HS-5 (cell line): Measurements from ENCODE around the gene SETD6.
"Not testable (repeated sequence)": the region's sequence is repeated elsewhere in the genome, so short reads cannot be mapped to it uniquely, and the experiment has no call there.

Experiments used
- DNase-seq: peaks from one replicate; pipeline ENCODE4 v3.0.0-alpha.2; 2012; ENCODE audit warnings: low read depth

SETD6 gene, protein sequence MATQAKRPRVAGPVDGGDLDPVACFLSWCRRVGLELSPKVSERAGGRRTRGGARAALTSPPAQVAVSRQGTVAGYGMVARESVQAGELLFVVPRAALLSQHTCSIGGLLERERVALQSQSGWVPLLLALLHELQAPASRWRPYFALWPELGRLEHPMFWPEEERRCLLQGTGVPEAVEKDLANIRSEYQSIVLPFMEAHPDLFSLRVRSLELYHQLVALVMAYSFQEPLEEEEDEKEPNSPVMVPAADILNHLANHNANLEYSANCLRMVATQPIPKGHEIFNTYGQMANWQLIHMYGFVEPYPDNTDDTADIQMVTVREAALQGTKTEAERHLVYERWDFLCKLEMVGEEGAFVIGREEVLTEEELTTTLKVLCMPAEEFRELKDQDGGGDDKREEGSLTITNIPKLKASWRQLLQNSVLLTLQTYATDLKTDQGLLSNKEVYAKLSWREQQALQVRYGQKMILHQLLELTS

DNA sequence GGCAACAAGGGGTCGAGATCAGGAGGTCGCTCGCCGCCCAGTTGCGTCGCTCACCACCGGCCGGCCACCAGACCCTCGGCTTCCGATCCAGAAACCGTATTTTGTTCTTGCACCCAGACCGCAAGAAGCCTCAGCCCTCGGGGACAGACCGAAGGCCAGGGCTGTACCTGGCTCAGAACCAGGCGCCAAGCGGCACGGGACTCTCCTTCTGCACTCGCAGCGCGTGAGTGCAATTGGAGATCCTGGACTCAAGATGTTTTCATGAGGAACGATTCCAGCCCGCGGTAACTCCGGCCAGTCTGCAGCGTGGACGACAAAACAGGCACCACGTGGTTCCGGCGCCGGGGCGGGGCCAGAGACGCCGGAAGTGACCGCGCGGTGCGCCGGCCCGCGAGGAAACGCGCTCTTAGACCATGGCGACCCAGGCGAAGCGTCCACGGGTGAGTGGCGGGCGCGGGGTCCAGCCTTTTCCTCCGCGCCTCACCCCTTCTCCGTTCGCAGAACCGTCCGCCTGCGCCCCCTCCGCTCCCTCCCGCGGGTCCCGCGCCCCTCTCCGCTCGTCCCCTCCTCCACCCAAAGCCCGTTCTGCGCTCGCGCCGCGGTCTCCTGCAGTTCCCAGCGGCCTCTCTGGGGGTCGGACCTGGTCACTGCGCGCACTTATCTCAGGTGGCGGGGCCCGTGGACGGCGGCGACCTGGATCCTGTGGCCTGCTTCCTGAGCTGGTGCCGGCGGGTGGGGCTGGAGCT lies at the start of gene SETD6:
TSS of gene SETD6 (plus strand) at position 393 of the 746 bp plus-strand sequence. CDS start at position 414, 21 bp downstream.
- DNase-seq = peak; percentile 60

DNA sequence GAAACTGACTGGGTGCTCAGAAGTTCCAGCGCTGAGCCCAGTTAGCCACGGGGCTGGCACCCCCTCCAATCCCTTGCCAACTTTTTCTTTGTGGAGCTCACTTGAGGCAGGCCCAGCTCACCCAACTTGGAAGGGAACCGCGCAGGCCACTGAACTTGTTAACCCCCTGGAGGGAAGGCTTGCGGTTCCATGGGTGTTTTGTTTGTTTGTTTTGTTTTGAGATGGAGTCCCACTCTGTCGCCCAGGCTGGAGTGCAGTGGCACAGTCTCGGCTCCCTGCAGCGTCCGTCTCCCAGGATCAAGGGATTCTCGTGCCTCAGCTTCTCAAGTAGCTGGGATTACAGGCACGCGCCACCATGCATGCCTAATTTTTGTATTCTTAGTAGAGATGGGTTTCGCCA lies 49.5 kb upstream of the SETD6 start:
- DNase-seq = no peak

DNA sequence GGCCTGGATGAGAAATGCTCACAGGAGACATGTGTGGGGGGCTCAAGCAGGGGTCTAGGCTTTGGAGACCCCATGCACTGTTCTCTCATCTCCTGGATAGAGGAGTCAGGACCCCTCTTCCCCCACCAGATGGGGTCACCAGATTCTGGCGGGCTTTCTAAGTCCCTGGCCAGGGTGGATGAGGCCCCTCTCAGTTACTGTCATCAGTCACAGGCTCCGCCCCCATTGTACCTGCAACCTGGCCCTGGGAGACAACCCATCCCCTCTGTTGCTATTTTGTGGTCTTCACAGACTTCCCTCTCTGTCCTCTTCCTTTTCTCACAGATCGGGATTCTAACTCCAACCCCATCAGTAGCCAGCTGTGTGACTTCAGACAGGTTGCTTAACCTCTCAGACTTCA lies 48.9 kb upstream of the SETD6 start:
- no peak for DNase-seq

DNA sequence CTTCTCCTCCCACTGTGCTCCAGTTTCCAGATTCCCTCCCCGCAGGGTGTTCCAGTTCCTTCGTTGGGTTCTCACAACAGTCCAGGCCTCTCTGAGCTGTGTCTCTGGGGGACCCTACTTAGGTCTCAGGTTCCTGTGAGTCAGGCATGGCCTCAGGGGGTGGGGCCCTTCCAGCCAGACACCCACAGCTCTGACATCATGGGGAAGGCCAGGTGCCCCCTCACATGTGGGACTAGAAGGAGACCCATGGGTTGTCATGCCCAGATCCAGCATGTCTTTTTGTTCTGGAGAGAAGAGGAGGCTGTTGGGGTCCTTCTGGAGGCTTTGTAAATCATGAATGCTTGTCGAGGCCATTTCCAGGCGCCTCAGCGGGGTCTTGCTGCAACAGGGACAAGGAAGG lies 47.4 kb upstream of the SETD6 start:
- DNase-seq = no peak

DNA sequence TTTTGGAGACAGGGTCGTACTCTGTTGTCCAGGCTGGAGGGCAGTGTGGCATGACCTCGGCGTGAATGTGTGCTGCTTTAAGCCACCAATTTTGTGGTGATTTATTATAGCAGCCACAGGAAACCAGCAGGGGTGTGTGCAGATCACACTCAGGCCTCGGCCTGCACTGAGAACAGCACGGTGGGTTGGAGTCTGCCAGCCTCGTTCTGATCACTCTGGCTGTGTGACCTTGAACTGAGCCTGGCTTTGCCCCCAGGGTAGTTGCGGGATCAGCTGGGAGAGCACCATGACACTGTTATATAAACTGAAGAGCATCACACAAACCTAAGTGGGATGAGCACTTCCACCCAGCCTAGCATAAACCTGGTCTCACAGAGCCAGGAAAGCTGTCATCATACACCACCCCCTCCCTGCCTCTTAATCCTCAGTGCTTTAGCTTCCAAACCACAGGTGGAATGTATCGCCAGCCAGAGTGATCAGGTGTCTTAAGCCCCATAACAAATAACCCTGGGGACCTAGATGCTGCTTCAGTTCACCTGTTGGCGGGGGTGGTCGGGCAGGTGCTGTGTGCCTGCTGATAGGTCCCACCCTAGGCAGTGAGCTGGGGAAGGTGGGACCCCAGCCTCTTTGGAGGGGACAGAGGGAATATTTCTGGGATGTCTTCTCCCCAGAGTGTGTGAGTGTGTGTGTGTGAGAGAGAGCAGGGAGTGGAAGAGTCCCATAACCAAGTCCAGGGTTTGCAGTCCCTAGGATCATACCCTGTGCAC lies 43.9 kb upstream of the SETD6 start:
- DNase-seq = no peak

DNA sequence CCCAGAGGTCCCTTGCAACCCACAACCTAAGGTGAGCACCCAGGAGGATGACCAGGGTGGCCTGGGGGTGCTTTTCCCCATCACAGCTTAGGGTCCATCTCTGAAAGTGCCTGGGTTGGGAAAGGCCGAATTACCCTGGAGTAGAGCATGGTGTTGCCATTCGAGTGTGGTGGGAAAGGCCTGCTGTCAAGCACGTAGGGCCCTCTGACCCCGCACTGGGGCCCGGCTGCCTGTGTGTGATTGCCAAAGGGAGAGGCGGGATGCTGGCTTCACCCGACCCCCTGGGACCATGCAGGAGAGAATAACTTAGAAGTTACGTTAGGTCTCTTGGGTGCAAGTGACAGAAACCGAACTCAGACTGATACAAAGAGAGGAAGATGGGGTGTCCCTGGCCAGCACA lies 43.1 kb upstream of the SETD6 start:
- no peak for DNase-seq

DNA sequence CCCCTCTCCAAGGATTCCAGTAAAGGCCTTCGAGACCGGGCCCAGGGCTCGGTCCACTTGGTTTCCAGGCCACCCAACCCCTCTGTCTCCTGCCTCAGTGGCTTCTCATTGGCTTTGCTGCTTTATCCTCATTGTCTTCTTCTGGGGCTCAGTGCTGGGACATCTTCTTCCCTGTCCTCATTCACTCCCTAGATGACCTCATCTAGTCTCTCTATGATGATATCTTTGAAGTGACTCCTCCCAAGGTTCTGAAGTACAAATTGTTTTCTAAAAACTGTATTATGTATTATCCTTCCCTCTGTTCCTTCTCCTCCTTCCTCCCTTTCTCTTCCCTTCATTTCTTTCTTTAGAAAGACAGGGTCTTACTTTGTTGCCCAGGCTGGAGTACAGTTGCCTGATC lies 42.5 kb upstream of the SETD6 start:
- no peak for DNase-seq

DNA sequence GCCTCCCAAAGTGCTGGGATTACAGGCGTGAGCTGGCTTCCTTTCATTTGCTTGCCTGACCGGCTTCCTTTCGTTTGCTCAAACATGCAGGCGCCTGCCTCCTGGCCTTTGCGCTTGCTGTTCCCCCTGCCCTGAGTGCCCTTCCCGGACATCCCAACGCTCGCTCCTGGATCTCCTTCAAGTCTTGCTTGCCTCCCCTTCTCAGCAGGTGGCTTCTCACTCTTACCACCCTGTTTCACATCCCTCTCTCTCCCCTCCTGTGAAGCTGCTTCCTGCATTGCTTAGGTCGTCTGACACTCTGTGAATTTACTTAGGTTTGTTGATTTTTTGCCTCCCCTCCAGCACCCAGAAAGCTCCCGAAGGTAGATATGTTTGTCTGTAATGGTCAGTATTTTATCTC lies 41.0 kb upstream of the SETD6 start:
- no peak for DNase-seq

DNA sequence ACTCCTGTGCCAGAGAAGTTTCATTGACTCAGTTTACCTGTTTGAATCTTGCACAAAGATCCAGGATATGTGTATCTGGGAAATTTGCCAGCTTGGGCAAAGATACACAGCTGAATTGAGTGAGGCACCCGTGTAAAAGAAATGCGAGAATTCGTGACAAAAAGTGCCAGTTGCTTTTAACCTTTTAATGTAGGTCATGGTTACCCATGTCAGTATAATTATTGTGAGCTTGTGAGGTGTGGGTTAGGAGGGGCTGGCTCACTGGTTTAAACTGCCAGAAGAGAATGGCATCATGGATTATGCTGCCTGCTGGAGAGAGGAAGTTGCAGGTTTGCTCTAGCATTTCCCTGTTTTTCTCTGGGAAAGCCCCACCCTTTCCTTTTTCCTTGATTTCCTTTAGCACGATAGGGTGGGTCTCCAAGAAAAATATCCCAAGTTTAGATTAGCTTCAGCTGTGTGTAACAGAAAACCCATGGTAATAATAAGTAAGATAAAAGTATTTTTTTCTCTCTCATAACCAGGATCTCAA lies 40.2 kb upstream of the SETD6 start:
- DNase-seq = no peak

DNA sequence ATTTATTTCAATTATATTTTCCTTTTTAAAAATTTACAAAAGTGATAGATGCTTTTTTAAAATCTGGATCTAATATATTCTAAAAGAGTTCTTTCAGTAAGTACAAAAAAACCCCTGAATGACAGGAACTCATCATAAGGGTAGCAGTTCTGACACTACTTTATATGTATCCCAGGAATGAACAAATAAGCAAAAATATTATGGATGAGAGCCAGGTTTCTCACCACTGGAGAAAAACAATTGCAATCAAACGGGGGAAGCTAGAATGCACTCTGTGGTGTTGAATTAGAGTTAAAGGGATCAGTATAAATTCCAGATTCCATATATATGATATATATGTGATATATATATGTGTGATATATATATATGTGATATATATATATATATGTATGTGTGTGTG lies 38.5 kb upstream of the SETD6 start:
- no peak for DNase-seq

DNA sequence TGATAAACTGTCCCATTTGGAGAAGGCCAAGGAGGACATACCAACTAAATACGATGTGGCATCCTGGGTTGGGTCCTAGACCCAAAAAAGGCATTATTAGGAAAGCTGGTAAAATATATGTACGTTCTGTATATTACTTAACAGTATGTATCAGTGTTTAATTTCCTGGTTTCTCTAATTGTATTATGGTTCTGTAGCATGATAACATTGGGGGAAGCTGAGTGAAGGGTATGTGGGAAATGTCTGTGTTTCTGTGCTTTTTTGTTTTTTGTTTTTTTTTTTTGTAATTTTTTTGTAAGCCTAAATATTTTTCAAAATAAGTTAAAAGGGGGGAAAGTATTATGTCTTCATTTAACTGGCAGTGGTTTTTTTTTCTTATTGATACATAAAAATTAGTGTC lies 36.9 kb upstream of the SETD6 start:
- DNase-seq = no peak

DNA sequence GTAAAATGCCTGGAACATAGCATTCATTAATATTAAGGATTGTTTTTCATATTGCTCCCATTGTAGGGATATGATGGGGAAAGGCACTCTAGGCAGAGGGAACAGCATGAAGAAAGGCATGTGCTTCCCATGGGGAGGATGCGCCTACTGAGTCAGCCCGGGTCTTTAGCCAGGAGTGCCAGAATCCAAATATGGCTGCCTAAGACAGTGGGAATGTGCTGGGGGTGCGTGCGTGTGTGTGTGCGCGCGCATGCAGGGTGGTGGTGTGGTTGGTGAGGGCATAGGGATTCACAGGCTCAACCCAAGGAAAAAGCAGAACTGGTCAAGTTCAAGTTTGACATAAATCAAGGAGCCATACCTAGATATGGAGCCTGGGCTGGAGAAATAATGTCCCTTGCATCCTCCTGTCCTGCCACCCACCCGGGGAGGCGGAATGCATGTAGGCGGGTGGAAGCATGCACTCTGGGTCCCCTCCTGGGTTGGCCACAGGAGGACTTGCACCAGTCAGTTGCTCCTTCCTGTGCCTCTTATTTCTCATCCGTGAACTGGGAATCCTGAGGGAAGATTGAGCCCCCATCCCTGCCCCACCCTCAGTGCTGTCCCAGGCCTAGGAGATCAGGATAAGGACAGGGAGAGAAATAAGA lies 34.0 kb upstream of the SETD6 start:
- DNase-seq = no peak

DNA sequence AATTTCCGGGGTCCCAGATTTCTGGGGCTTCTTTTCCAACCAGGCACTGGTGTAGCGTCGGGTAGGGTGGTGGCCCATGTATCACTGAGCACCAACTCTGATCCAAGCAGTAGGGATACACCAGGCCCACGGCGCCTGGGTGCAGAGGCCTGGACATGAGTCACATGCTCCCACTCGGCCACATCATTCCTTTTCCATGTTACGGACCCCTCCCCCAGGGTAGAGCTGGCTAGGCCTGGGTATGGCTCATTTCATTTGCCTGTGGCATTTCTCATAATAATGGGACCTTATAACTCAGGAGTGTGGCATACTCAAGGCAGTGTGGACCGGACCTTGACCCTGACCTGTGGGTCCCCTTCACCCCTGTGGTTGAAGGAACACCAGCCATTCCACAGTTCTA lies 33.4 kb upstream of the SETD6 start:
- DNase-seq = no peak

DNA sequence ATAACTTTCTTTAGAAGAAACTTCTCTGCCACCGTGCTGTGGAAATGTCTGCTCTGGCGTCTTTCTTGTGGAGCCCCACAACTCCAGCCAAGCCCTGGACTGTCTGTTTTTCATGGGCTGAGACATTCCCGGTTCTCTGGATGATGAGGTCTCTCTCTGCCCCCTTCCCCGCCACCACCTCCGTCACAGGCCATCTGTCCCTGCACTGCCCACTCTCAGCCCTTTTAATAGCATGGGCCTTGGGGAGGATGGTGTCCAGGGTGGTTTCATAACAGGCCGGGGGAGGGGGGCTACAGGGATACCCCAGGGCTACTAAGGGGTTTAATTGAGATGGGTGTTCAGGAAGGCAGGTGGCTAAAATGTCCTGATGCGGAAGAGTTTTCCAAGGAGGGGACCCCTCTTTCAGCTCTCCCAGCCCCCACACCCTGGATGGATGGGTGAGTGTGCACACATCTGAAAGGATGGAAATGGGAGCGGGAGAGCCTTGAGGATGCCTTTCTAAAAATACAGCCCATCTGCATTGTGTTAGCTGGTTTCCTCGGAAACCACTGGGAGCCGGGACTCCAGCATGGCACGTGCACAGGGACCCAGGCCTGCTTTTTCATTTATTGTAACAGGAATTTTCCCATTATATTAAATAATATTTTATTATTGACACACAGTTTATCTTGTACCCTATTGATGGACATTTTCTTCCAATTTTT lies 30.0 kb upstream of the SETD6 start:
- no peak for DNase-seq

DNA sequence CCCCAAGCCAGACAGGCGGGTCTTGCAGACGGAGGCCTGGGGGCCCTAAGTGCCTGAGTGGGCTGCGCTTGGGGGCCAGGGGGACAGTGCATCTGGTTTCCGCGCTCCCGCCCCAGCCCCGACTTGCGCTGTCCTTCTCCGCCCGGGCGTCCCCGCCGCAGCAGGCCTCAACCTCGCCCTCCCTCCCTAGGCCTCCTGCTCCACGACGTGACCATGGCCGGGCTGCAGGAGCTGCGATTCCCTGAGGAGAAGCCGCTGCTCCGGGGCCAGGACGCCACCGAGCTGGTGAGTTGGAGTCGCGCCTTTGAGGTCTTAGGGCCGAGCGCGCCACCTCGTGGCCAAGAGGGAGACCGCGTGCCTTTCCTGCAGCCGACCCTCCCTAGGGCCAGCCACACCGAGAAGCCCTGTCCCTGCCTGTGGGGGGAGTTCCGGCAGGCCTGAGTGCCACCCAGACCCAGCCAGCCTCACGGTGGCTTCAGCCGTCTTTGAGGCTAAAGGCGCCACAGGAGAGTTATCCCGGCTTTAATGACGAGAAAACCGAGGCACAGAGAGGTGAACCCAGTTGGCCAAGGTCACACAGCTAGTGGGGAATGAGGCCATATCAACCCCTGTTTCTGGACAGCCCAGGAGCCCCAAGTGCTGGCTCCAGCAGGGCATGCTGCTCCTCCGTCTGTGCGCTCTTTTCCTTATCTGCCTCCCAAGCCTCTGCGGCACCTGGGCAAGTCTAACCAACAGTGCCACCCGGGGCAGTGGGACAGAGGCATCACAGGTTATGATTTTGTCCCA lies 27.6 kb upstream of the SETD6 start:
- DNase-seq = peak; percentile 14

DNA sequence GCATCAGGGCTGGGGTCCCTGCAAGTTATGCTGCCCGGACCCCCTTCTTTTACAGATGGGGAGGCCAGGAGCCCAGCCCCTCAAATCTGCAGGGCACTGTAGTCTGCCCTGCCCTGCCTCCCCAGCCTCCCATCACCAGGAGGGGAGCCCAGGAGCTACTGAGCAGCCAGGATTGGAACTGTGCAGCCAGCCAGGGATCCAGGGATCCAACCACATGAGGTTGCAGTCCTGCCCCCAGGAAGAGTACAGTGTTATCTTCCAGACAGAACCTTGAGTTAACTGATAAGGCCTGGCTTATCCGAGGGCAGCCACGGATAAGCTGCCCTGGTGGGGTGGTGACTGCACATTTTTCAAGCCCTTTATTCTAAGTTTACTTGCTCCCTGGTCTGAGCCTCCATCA lies 26.8 kb upstream of the SETD6 start:
- no peak for DNase-seq

DNA sequence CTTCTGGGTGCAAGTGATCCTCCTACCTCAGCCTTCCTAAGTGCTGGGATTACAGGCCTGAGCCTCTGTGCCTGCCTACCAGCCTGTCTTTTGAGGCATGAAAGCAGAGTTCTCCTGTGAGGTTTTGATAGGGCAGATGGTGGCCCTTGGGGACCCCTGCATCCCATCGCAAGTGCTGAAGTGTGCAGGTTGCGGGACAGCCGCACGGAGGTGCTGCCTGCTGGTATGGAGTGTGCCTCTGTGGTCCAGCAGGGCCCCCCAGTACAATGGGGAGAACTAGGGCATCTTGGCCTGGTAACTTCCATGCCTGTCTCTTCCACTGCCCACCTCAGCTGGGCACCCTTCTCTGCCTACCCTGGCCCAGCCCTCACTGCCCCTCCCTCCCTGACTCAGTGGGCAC lies 25.3 kb upstream of the SETD6 start:
- DNase-seq = no peak

DNA sequence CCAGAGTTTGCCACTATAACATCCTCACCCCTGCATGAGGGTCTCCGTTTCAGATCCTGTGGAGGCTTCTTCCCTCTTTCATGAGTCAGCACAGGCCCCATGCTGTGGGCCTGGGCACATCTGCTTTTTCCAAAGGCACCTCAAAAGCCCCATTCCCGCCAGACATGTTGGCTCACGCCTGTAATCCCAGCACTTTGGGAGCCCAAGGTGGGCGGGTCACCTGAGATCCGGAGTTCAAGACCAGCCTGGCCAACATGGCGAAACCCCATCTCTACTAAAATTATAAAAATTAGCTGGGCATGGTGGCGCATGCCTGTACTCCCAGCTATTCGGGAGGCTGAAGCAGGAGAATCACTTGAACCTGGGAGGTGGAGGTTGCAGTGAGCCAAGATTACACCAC lies 24.8 kb upstream of the SETD6 start:
- DNase-seq = not testable (repeated sequence)

DNA sequence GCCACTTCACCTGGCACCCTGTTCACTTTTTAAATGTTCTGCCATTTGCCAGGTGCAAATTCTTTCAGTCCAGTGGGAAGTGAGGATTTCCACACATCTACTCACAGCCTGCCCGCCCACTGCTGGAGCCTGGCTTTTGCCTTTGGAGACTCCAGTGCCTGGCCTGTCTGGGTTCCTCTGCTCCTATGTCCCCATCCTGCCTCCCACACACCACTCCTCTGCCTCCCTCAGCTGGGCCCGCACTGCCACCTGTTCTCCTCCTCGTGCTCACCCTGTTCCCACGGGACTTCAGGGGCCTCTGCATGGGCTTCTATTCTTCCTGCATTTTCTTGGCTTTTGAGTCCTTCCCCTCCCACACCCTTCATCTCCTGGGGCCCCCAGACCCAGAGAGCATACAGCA lies 23.3 kb upstream of the SETD6 start:
- no peak for DNase-seq

DNA sequence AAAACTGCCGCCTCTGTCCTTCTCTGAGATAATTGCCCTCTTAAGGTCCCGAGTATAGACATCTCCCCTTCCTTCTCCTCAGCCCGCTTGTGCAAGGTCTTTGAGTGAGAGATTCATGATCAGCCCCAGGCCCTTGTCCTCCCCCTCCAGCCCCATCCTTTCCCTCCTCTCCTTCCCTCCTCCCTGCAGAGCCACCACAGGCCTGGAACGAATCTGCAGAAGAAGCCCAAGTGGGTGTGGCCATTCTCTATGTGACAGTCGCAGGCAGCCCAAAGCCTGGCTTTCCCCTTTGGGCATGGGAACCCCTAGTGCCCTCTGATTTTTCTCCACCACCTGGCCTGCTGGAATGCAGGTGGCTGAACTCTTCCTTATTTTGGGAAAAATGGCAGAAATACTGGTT lies 22.6 kb upstream of the SETD6 start:
- no peak for DNase-seq
